ENCODE results near the gene MARCHF7. TPM values are rescaled to one million over a fixed set of nuclear protein-coding genes. Genes with fewer than 3 reads are reported as not detected.

MARCHF7 gene
- total and polyA plus RNA-seq, 2 of the 13 experiments (the other 11 are each of a cell fraction or from before 2014, with no cell fraction given): 32.8 to 88.5 TPM

DNA sequence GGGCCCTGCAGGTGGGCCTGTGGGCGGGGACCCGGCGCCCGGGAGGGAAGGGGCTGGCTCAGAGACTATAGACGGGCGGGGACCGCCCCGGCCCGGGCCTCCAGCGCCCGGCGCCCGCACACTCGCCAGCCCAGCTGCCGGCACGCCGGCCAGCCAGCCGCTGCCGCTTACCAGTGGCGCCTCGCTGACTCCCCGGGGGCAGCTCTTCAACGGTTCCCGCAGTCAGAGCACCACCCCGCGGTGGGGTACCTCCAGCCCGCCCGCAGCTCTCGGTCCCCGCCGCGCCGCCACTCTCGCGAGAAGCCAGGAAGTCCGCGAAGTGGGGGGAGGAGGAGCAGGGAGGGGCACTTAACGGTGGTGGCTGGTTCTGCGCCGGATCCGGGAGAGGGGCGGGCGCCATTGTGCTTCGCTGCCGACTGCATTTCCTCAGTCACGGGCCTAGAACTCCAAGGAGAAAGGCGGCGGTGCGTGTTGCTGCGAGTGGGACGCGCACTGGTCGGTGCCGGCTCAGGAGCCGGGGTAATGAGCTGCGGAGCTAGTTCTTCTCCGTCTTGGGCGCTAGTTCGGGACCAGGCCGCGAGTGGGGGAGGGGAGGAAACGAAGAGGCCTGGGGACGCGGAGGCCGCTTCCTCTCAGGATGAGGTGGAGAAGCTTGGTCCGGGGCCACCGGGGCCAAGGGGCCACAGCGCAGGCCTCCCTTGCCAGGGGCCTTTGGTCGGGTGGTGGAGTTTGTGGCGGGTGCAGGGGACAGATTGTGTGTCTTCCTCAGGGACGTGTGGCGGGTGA lies at the start of gene MARCHF7 (continued):
- TF ChIP-seq, protein P1, sequence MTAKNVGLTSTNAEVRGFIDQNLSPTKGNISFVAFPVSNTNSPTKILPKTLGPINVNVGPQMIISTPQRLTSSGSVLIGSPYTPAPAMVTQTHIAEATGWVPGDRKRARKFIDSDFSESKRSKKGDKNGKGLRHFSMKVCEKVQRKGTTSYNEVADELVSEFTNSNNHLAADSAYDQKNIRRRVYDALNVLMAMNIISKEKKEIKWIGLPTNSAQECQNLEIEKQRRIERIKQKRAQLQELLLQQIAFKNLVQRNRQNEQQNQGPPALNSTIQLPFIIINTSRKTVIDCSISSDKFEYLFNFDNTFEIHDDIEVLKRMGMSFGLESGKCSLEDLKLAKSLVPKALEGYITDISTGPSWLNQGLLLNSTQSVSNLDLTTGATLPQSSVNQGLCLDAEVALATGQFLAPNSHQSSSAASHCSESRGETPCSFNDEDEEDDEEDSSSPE (CRISPR knock-in tag; IDR thresholded peaks at IDR 0.05): peak; percentile 92
- TF ChIP-seq CCDC6 (CRISPR knock-in tag; IDR thresholded peaks at IDR 0.05): peak; percentile 98
- peak; percentile 92 for TF ChIP-seq SSRP1 (CRISPR knock-in tag; IDR thresholded peaks at IDR 0.05)
- TF ChIP-seq ZNF333 (CRISPR knock-in tag; IDR thresholded peaks at IDR 0.05; ENCODE audit: borderline replicate concordance): peak; percentile 99
- TF ChIP-seq SNRNP70 (IDR thresholded peaks at IDR 0.05; ENCODE audit: low read depth, low read length): no peak
- TF ChIP-seq CENPT (CRISPR knock-in tag; IDR thresholded peaks at IDR 0.05; ENCODE audit: low read depth): peak; percentile 73; the same call in 1 of the 2 replicates
- 0 out of 2 replicates have a peak, but pooled peaks have one; percentile 27 for TF ChIP-seq ZMAT3 (CRISPR knock-in tag; conservative IDR thresholded peaks at IDR 0.05)
- TF ChIP-seq THAP8 (CRISPR knock-in tag; IDR thresholded peaks at IDR 0.05; ENCODE audit: borderline replicate concordance): peak; percentile 89; the same call in 1 of the 2 replicates
- TF ChIP-seq CSRNP2 (CRISPR knock-in tag; conservative IDR thresholded peaks at IDR 0.05; ENCODE audit: low read depth): peak; percentile 58; the same call in 1 of the 2 replicates
- TF ChIP-seq NR1H2 (CRISPR knock-in tag; IDR thresholded peaks at IDR 0.05; ENCODE audit: borderline replicate concordance, low read depth): no peak; the same call in 1 of the 2 replicates
- peak; percentile 91 for TF ChIP-seq ZNF451 (CRISPR knock-in tag; IDR thresholded peaks at IDR 0.05)
- TF ChIP-seq MEIS2 (CRISPR knock-in tag; IDR thresholded peaks at IDR 0.05): no peak; the same call in none of the 2 replicates
- TF ChIP-seq HHEX (CRISPR knock-in tag; IDR thresholded peaks at IDR 0.05): no peak
- TF ChIP-seq TSC22D2 (CRISPR knock-in tag; IDR thresholded peaks at IDR 0.05; ENCODE audit: borderline replicate concordance): peak; percentile 98
- TF ChIP-seq FOXC1 (CRISPR knock-in tag; IDR thresholded peaks at IDR 0.05; ENCODE audit: borderline replicate concordance): peak; percentile 99
- TF ChIP-seq CHCHD3 (CRISPR knock-in tag; IDR thresholded peaks at IDR 0.05): no peak; the same call in 1 of the 2 replicates
- peak; percentile 91 for TF ChIP-seq PHF21A (CRISPR knock-in tag; IDR thresholded peaks at IDR 0.05)
- TF ChIP-seq, protein P2, sequence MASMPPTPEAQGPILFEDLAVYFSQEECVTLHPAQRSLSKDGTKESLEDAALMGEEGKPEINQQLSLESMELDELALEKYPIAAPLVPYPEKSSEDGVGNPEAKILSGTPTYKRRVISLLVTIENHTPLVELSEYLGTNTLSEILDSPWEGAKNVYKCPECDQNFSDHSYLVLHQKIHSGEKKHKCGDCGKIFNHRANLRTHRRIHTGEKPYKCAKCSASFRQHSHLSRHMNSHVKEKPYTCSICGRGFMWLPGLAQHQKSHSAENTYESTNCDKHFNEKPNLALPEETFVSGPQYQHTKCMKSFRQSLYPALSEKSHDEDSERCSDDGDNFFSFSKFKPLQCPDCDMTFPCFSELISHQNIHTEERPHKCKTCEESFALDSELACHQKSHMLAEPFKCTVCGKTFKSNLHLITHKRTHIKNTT (CRISPR knock-in tag; IDR thresholded peaks at IDR 0.05): no peak
- TF ChIP-seq SRSF9 (IDR thresholded peaks at IDR 0.05; ENCODE audit: borderline replicate concordance, insufficient read depth, low read depth, low read length, poor library complexity, severe bottlenecking): no peak
- peak; percentile 99 for TF ChIP-seq SRSF1 (optimal IDR thresholded peaks at IDR 0.05; ENCODE audit: low read depth, low read length)
- peak; percentile 94 for TF ChIP-seq SNAPC2 (CRISPR knock-in tag; IDR thresholded peaks at IDR 0.05)
- TF ChIP-seq ZNF136 (CRISPR knock-in tag; IDR thresholded peaks at IDR 0.05; ENCODE audit: low read depth): peak; percentile 37
- no peak for TF ChIP-seq ZNF460 (CRISPR knock-in tag; IDR thresholded peaks at IDR 0.05; ENCODE audit: borderline replicate concordance)
- TF ChIP-seq FOXA1 (IDR thresholded peaks at IDR 0.05): no peak
- peak; percentile 61; the same call in 1 of the 2 replicates for TF ChIP-seq FOXA1 (CRISPR knock-in tag; IDR thresholded peaks at IDR 0.05)
- peak; percentile 100 for TF ChIP-seq BRD4 (CRISPR knock-in tag; IDR thresholded peaks at IDR 0.05)
